ENCODE results near the gene ELP1. TPM values are rescaled to one million over a fixed set of nuclear protein-coding genes. Genes with fewer than 3 reads are reported as not detected.

Gene ELP1
- total and polyA plus RNA-seq, 4 donors: 8.0 to 39.3 (median 16.4) TPM

GRCh38 chr9:108967916-108968315 is 34.0 kb upstream of the ELP1 start:
- Histone ChIP-seq H3K27ac (ENCODE audit: low read depth in 1 of 2, low read length in 1 of 2) (peak overlapping the region in 1 of 2 donors; percentile 46), H3K9ac (ENCODE audit: insufficient read depth in 1 of 2, low read length in 2 of 2) (no peak overlapping the region), H3K36me3 (ENCODE audit: control insufficient read depth in 4 of 4, insufficient read depth in 4 of 4, low read length in 4 of 4) (peaks cover 5 to 20% (median 10%) of the 10 kb centered on the region in 4 donors), H3K27me3 (ENCODE audit: control insufficient read depth in 3 of 3, insufficient read depth in 3 of 3, low read length in 2 of 3) (no peaks in the 10 kb centered on the region), H3K4me3 (no peak overlapping the region), H3K9me3 (ENCODE audit: control insufficient read depth in 4 of 4, insufficient read depth in 3 of 4, low read length in 3 of 4) (no peaks in the 10 kb centered on the region), H3K4me1 (ENCODE audit: control insufficient read depth in 5 of 5, insufficient read depth in 5 of 5, low read length in 5 of 5) (peaks cover 0 to 11% (median 10%) of the 10 kb centered on the region in 5 donors)
- no peak for TF ChIP-seq CTCF (IDR thresholded peaks at IDR 0.05; ENCODE audit: control extremely low read depth, extremely low read depth)
- ATAC-seq (ENCODE audit: insufficient read depth, low FRiP score): no peak
- DNase-seq: no peak

GRCh38 chr9:108963459-108964143 is 29.7 kb upstream of the ELP1 start:
- H3K36me3 ChIP-seq (ENCODE audit: control insufficient read depth in 4 of 4, insufficient read depth in 4 of 4, low read length in 4 of 4): peaks cover 2 to 22% (median 7%) of the 10 kb centered on the region in 4 donors
- 65 to 78% methylated on average over 4 of the region's 4 CpGs for WGBS, 2 donors

GRCh38 chr9:108961151-108961550 is 27.2 kb upstream of the ELP1 start:
- Histone ChIP-seq H3K4me1 (ENCODE audit: control insufficient read depth in 5 of 5, insufficient read depth in 5 of 5, low read length in 5 of 5) (peaks cover 0 to 8% (median 0%) of the 10 kb centered on the region in 5 donors), H3K9ac (ENCODE audit: insufficient read depth in 1 of 2, low read length in 2 of 2) (no peak overlapping the region), H3K4me3 (no peak overlapping the region), H3K9me3 (ENCODE audit: control insufficient read depth in 4 of 4, insufficient read depth in 3 of 4, low read length in 3 of 4) (no peaks in the 10 kb centered on the region), H3K27ac (ENCODE audit: low read depth in 1 of 2, low read length in 1 of 2) (no peak overlapping the region), H3K36me3 (ENCODE audit: control insufficient read depth in 4 of 4, insufficient read depth in 4 of 4, low read length in 4 of 4) (peaks cover 2 to 14% (median 6%) of the 10 kb centered on the region in 4 donors), H3K27me3 (ENCODE audit: control insufficient read depth in 3 of 3, insufficient read depth in 3 of 3, low read length in 2 of 3) (no peaks in the 10 kb centered on the region)
- no peak for ATAC-seq (ENCODE audit: insufficient read depth, low FRiP score)
- 86 to 89% methylated on average over 2 of the region's 2 CpGs for WGBS, 2 donors
- TF ChIP-seq CTCF (IDR thresholded peaks at IDR 0.05; ENCODE audit: control extremely low read depth, extremely low read depth): no peak
- no peak for DNase-seq

More at GRCh38 chr9:108963459-108964143, 29.7 kb upstream of the ELP1 start:
- DNase-seq: no peak
- no peak for TF ChIP-seq CTCF (IDR thresholded peaks at IDR 0.05; ENCODE audit: control extremely low read depth, extremely low read depth)
- H3K27ac ChIP-seq (ENCODE audit: low read depth in 1 of 2, low read length in 1 of 2): peak overlapping the region in 1 of 2 donors; percentile 60
- no peak for ATAC-seq (ENCODE audit: insufficient read depth, low FRiP score)
- no peak overlapping the region for H3K4me3 ChIP-seq
- no peaks in the 10 kb centered on the region for H3K9me3 ChIP-seq (ENCODE audit: control insufficient read depth in 4 of 4, insufficient read depth in 3 of 4, low read length in 3 of 4)
- no peak overlapping the region for H3K9ac ChIP-seq (ENCODE audit: insufficient read depth in 1 of 2, low read length in 2 of 2)
- peaks cover 0 to 10% (median 0%) of the 10 kb centered on the region in 5 donors for H3K4me1 ChIP-seq (ENCODE audit: control insufficient read depth in 5 of 5, insufficient read depth in 5 of 5, low read length in 5 of 5)
- H3K27me3 ChIP-seq (ENCODE audit: control insufficient read depth in 3 of 3, insufficient read depth in 3 of 3, low read length in 2 of 3): no peaks in the 10 kb centered on the region

Measured in lung (tissue), 12 donors.